Activated T-cell treated with anti-CD3 and anti-CD28 coated beads, Interleukin-2, amount 50 U/mL, for 4 hours (primary cell): ENCODE measurements around the gene ATP10A. TPM values are rescaled to one million over a fixed set of nuclear protein-coding genes. Genes with fewer than 3 reads are reported as not detected.
A peak's percentile ranks its signal among the peaks of the same experiment; 100 is the strongest.

ENCODE experiments used
- ATAC-seq, 2 donors: fragments of 200-7000 bp; cut with Tn5 transposase; one replicate each; pipeline ENCODE4 v1.10.0; 2021
- DNase-seq: peaks from one replicate; pipeline ENCODE4 v3.0.0-alpha.2; 2020
- H3K27me3 Mint-ChIP-seq: one replicate; pipeline ENCODE4 v1.8.0; 2021; ENCODE audit warnings: low read depth, mixed read lengths
- H3K36me3 Mint-ChIP-seq: one replicate; pipeline ENCODE4 v1.8.0; 2022; ENCODE audit warnings: mixed read lengths; ENCODE audit not compliant: insufficient read depth
- H3K4me1 Mint-ChIP-seq: one replicate; pipeline ENCODE4 v1.8.0; 2021; ENCODE audit warnings: low read depth, mixed read lengths
- H3K4me3 Mint-ChIP-seq: one replicate; pipeline ENCODE4 v1.8.0; 2021; ENCODE audit warnings: mild to moderate bottlenecking, moderate library complexity, mixed read lengths
- H3K9me3 Mint-ChIP-seq: one replicate; pipeline ENCODE4 v1.8.0; 2021; ENCODE audit warnings: mixed read lengths
- total RNA-seq, 3 donors: library from RNA; stranded (reverse); gene quantifications; one replicate each; pipeline ENCODE4 v1.2.1, GENCODE V29; 2021

The ATP10A gene
- total RNA-seq, 3 donors from 2014 or later = 27.0 to 31.6 (median 31.3) TPM

DNA sequence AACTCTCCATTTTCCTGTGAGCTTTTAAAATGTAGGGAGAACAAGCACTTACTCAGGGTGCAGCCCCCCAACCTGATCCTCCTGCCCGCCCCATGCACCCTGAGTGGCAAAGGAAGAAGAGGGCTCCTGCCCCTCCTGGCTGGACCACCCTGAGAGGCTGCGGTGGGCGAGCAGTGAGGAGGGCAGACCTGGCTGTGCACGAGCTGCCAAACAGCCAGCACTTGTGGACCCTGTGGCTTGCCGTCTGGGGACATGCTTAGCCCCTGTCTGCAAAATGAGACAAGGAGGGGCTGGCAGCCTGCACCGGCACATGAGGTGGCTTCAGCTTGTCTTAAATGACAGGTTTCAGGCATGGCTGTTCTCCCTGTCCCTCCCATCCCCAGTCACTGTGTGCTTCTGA, 18.6 kb downstream of the ATP10A start:
- no peak overlapping the region for H3K4me3 Mint-ChIP-seq
- H3K27me3 Mint-ChIP-seq = no peaks in the 10 kb centered on the region
- ATAC-seq (no peak), DNase-seq (no peak)
- peaks cover 18% of the 10 kb centered on the region for H3K36me3 Mint-ChIP-seq
- H3K9me3 Mint-ChIP-seq = no peaks in the 10 kb centered on the region
- peaks cover 69% of the 10 kb centered on the region for H3K4me1 Mint-ChIP-seq

DNA sequence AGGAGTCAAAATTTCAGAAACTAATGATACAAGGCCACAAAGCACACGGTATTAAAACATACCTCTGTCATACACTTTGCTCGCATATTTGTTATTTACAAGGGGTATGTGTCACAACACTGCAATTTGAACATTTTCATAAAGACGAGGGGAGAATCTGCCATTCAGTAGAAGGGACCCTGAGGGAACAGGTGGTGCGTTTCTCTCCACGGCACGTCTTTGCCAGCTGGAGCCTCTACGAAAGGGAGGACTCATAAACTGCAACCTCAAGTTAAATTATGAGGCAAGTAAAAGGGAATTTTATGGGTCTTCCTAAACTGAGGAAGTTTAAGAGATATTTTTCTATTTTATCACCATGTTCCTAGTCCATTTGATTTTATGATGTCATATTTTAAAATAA, 19.1 kb downstream of the ATP10A start:
- DNase-seq (no peak), ATAC-seq (no peak)
- Mint-ChIP-seq H3K4me3 (no peak overlapping the region), H3K9me3 (no peaks in the 10 kb centered on the region), H3K4me1 (peaks cover 69% of the 10 kb centered on the region), H3K27me3 (no peaks in the 10 kb centered on the region), H3K36me3 (peaks cover 18% of the 10 kb centered on the region)

DNA sequence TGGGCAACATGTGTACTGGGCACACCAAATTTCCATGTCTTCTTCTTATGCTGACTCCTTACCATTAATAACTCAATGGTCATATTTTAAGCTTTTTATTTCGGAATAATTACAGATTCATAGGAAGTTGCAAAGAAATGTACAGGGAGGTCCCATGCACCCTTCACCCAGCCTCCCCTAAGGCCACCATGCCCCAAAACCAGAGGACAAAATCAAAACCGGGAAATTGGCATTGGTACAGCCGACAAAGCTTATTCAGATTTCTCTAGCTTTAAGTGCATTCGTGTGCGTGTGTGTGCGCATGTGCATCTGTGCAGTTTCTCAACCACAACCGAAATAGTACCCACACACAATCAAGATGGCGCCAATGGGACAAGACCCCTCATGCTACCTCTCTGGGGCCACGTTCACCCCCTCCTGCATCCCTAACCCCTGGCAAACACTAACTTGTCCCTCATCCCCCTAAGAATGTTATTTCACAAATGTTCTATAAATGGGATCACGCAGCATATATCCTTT, 23.4 kb downstream of the ATP10A start:
- Mint-ChIP-seq H3K36me3 (peaks cover 13% of the 10 kb centered on the region), H3K4me3 (no peak overlapping the region), H3K9me3 (no peaks in the 10 kb centered on the region), H3K27me3 (no peaks in the 10 kb centered on the region), H3K4me1 (peaks cover 57% of the 10 kb centered on the region)
- ATAC-seq (no peak), DNase-seq (no peak)

DNA sequence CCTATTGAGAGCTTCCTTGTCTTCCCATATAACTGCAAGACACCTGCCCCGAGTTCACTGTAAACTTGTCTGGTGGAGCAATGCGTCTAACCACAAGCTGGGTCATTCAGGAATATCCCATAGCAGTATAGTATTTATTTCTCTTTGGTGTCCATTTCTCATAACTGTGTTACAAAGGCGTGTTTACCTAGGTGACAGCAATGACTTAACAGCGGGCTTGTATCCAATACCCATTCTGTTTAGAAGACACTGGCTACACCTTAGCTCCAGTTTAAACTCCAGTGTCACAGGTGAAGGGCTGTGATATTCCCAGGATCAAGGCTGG, 24.3 kb downstream of the ATP10A start:
- DNase-seq (no peak), ATAC-seq (no peak)
- H3K27me3 Mint-ChIP-seq = no peaks in the 10 kb centered on the region
- H3K36me3 Mint-ChIP-seq = peaks cover 11% of the 10 kb centered on the region
- H3K4me1 Mint-ChIP-seq = peaks cover 55% of the 10 kb centered on the region
- no peaks in the 10 kb centered on the region for H3K9me3 Mint-ChIP-seq
- no peak overlapping the region for H3K4me3 Mint-ChIP-seq

DNA sequence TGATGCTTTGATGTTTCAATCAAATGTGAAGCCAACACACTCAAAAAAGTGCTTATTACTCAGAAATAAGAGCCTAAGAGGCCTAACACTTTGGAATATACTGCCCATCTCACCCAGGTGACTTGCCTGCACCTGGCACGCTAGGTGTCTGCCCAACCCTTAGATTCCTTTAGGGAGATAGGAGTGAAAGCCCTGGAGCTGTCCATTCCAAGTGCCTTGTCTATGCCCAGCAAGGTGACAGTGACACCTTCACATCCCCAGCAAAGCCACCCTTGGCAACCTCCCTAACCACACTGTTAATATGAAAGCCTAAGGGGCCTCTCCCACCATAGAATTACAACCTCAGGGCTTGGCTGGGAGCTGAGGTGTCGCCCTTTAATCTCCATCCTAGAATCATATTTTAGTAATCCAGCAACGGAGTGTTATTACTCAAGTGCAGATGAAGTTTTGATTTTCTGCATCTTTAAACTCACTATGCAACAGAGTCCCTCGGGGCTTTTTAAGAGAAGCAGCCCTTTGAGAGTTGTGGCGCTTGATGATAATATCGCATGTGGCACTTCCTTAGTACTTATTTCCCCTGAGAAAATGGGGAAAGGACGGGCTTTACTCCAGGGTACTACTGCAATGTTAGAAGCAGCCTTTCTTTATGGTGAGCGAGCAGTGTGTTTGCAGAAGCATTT, 24.8 kb downstream of the ATP10A start:
- H3K9me3 Mint-ChIP-seq = no peaks in the 10 kb centered on the region
- no peaks in the 10 kb centered on the region for H3K27me3 Mint-ChIP-seq
- peaks cover 8% of the 10 kb centered on the region for H3K36me3 Mint-ChIP-seq
- peaks cover 55% of the 10 kb centered on the region for H3K4me1 Mint-ChIP-seq
- DNase-seq = no peak
- ATAC-seq = peak; percentile 80 to 92
- H3K4me3 Mint-ChIP-seq = no peak overlapping the region

DNA sequence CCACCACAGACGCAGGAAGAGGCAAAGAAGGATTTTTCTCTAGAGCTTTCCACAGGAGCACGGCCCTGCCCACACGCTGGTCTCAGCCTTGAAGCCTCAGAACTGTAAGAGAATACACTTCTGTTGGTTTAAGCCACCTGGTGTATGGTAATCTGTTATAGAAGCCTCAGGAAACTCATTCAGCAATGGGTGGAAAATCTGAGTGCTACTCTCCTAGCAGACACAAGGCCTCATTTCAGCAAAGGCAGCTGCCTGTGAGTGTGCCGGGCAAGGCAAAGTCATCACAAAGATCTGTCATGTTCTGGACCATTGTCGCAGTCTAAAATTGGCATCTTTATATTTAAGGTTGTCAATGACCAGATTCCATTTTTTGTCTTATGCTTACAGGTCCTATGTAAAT, 31.0 kb downstream of the ATP10A start:
- ATAC-seq (peak; percentile 83 to 87), DNase-seq (no peak)
- peaks cover 42% of the 10 kb centered on the region for H3K4me1 Mint-ChIP-seq
- no peaks in the 10 kb centered on the region for H3K27me3 Mint-ChIP-seq
- peaks cover 14% of the 10 kb centered on the region for H3K36me3 Mint-ChIP-seq
- H3K9me3 Mint-ChIP-seq = peaks cover 4% of the 10 kb centered on the region
- H3K4me3 Mint-ChIP-seq = peak overlapping the region; percentile 22

DNA sequence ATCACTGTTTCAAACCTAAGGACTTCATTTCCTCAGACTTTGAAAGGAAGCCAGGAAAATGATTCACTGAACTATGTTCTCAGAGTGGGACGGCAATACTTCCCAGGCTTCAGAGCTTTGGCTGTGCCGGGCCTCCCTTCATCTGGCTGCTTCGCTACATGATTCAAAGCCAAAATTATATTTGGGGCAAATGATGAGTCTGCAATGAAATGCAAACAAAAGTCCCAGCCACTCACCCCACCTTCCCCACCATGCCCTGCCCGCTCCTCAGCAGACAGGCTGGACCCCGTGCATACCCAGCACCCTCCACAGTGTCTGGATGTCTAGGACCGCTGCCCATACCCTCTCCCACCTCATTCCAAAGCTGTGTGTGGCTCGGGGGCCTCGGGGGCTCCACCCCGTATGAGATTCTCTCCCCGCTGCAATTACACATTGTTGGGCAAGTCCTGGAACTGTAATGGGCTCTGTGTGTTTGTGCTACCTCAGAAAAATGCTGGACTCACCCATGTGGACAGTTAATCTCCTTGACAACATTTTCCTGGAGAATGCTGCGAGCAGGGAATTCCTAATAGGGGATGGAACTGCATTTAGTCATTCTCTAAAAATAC, 32.2 kb downstream of the ATP10A start:
- Mint-ChIP-seq H3K27me3 (no peaks in the 10 kb centered on the region), H3K36me3 (peaks cover 17% of the 10 kb centered on the region), H3K4me3 (no peak overlapping the region), H3K9me3 (peaks cover 11% of the 10 kb centered on the region), H3K4me1 (peaks cover 38% of the 10 kb centered on the region)
- DNase-seq = no peak
- ATAC-seq = no peak

DNA sequence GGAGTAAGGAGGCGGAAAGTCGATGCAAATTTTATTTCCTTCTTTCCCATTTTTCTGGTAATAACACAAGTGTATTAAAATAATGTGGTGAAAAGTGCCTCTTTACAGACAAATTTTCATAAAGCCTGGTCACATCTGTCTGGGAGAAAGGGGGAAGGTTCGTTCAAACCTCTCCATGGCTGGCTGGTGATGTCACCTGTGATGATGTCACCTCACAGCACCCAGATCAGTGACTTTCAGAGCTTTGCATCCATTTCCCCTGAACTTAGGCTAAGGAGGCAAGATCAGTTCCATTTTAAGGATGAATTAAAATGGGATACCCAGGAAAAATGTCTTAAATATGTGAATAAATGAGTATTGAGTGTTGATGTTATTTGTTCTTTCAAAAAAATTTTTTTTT, 34.1 kb downstream of the ATP10A start:
- peaks cover 16% of the 10 kb centered on the region for H3K9me3 Mint-ChIP-seq
- DNase-seq = no peak
- no peak overlapping the region for H3K4me3 Mint-ChIP-seq
- peaks cover 26% of the 10 kb centered on the region for H3K36me3 Mint-ChIP-seq
- no peaks in the 10 kb centered on the region for H3K27me3 Mint-ChIP-seq
- no peak for ATAC-seq
- H3K4me1 Mint-ChIP-seq = peaks cover 47% of the 10 kb centered on the region

DNA sequence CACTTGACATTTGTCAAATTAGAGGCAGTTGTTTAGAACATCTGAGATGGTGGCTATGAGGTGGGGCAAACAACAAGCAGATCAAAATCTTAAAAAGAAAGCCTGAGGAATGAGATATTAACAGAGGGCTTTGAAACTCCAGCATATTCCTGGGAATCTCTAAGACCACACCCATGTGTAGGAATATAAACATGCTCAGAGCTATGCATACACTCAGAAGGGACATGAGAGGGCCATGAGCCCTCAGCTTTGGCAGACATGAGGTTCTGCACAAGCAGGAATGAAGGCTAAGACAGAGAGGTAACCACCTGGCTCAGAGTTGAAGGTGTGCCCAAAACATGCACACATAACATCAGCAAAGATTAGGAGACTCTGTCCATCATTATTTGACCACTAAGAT, 37.9 kb downstream of the ATP10A start:
- ATAC-seq (no peak), DNase-seq (no peak)
- peaks cover 53% of the 10 kb centered on the region for H3K4me1 Mint-ChIP-seq
- no peaks in the 10 kb centered on the region for H3K27me3 Mint-ChIP-seq
- H3K9me3 Mint-ChIP-seq = peaks cover 16% of the 10 kb centered on the region
- peaks cover 26% of the 10 kb centered on the region for H3K36me3 Mint-ChIP-seq
- H3K4me3 Mint-ChIP-seq = no peak overlapping the region

DNA sequence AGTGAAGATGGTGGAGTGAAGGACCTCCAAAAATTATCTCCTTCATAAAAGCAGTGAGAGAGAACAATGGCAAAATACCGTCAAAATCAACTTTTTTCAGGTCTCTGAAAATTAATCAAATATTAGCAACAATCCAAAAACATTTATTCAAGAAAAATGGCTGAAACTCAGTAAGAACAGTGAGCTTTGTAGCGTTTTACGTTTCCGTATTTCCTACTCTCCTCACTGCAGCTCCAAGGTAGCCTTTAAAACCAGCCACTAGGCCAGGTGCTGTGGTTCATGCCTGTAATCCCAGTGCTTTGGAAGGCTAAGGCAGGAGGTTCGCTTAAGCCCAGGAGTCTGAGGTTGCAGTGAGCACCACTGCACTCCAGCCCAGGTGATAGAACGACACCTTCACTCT, 38.5 kb downstream of the ATP10A start:
- peaks cover 17% of the 10 kb centered on the region for H3K9me3 Mint-ChIP-seq
- no peaks in the 10 kb centered on the region for H3K27me3 Mint-ChIP-seq
- H3K4me1 Mint-ChIP-seq = peaks cover 56% of the 10 kb centered on the region
- no peak for ATAC-seq
- no peak for DNase-seq
- H3K4me3 Mint-ChIP-seq = no peak overlapping the region
- H3K36me3 Mint-ChIP-seq = peaks cover 26% of the 10 kb centered on the region

DNA sequence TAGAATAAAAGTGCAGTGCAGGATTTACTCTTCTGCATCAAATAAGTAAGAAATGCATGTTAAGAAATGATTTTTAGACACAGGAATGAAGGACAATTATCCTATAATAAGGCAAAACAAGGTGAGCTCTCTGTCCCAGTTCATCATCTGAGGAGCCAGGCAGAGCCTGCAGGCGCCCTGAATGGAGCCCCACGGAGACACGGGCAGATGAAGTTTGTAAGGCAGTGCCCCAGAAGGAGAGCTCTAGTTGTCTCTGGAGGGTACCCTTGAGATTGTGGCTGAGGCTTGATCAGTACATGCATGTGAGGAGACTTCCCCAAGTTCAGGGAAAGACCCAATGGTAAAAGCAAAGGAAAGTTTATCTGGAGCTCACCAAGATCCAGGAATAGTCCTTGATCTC, 50.3 kb downstream of the ATP10A start:
- peaks cover 3% of the 10 kb centered on the region for H3K36me3 Mint-ChIP-seq
- H3K9me3 Mint-ChIP-seq = no peaks in the 10 kb centered on the region
- no peak for DNase-seq
- H3K27me3 Mint-ChIP-seq = no peaks in the 10 kb centered on the region
- H3K4me3 Mint-ChIP-seq = no peak overlapping the region
- peaks cover 62% of the 10 kb centered on the region for H3K4me1 Mint-ChIP-seq
- ATAC-seq = no peak

DNA sequence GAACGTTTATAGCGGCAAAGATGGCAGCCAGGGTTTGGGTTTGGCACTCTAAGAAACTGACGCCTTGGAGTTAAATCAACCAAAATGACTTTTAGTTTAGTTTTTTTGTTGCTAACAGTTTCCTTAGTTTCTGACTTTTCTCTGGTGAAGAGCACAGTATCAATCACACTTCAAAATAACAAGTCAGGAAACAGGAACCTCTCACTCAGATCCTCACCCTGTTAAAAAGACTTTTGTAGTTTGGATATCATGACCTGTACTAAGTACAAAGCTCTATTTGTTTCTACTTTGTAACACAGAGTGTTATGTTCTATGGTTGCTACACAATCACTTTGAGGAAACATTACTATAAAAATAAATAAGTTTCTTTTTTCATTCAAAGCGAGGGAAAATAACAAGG, 51.1 kb downstream of the ATP10A start:
- DNase-seq (no peak), ATAC-seq (peak; percentile 36 to 49)
- Mint-ChIP-seq H3K27me3 (no peaks in the 10 kb centered on the region), H3K36me3 (peaks cover 3% of the 10 kb centered on the region), H3K9me3 (no peaks in the 10 kb centered on the region), H3K4me3 (peak overlapping the region; percentile 57), H3K4me1 (peaks cover 60% of the 10 kb centered on the region)

DNA sequence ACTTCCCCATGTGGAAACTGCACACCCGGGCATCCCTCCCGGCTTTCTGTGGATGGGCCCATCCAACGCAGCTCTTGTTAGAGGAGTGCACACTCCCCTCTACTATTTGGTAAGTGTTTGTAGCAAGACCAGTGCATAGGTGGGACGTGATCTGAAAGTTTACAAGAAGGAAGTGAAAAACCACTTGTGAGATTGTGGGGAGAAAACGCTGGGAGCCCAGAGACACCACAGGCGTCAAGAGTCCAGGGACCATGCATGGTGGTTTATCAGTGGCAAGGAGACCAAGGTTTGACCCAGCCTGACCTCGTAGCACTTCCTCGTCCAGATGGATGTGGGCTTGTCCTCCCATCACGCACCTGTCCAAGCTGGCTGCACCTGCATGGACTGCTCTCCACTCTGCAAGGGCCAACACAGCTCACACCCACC, 51.6 kb downstream of the ATP10A start:
- H3K9me3 Mint-ChIP-seq = no peaks in the 10 kb centered on the region
- DNase-seq (no peak), ATAC-seq (peak in 1 of 2 donors; percentile 23)
- peaks cover 63% of the 10 kb centered on the region for H3K4me1 Mint-ChIP-seq
- no peaks in the 10 kb centered on the region for H3K27me3 Mint-ChIP-seq
- peak overlapping the region; percentile 65 for H3K4me3 Mint-ChIP-seq
- H3K36me3 Mint-ChIP-seq = peaks cover 5% of the 10 kb centered on the region

DNA sequence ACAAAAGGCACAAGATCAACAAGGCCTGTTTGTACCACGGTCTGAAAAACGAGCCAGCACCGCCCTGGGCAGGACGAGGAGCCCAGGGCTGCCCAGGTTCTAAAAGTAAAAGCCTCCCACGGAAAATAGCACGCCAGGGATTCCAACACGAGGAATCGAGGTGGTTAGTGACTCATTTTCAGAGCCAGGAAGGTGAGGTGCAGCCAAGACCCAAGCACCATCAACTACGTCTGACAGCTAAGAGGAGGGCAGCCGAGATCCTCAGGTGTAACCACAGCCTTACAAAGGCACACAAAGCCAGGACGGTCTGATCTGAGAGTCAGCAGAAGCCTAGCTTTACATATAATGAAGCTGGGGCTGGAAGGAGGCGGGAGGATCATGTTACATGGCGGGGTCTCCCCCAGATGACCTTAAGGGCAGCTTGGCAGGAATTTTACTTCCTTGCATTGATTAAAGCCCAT, 52.5 kb downstream of the ATP10A start:
- H3K27me3 Mint-ChIP-seq = no peaks in the 10 kb centered on the region
- H3K4me1 Mint-ChIP-seq = peaks cover 66% of the 10 kb centered on the region
- peaks cover 5% of the 10 kb centered on the region for H3K36me3 Mint-ChIP-seq
- peak overlapping the region; percentile 65 for H3K4me3 Mint-ChIP-seq
- H3K9me3 Mint-ChIP-seq = no peaks in the 10 kb centered on the region
- ATAC-seq (peak; percentile 60 to 64), DNase-seq (peak; percentile 34)

DNA sequence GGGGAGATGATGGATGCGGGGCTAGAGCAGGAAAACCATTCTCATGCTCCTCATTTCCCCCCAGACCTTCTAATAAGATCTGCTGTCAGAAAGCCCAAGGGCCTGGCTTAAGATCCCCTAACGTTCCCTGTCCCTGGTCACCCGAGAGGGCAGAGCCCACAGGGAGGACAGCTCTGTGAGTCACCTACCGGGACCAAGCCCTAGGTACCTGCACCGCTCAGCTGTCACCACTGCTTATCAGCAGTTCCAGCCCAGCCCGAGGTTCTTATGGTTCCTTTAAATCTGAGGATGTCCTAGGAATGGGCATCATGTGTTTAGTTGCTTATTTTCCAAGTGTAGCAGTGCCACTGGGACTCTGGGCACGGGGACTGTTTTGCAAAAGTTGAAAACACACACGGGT, 53.0 kb downstream of the ATP10A start:
- DNase-seq (no peak), ATAC-seq (no peak)
- Mint-ChIP-seq H3K27me3 (no peaks in the 10 kb centered on the region), H3K9me3 (no peaks in the 10 kb centered on the region), H3K4me3 (no peak overlapping the region), H3K4me1 (peaks cover 66% of the 10 kb centered on the region), H3K36me3 (peaks cover 4% of the 10 kb centered on the region)
